OCI-LY3 (cell line): ENCODE data around the gene KHDRBS1.
A peak's percentile ranks its signal among the peaks of the same experiment; 100 is the strongest.

Source experiments
- H2AFZ ChIP-seq: fragments of 200-600, 300-600 bp; shearing (Covaris generic); 2 replicates; pipeline ENCODE4 v1.6.0; 2014; ENCODE audit warnings: antibody characterized with exemption, low read depth, low read length
- H3K27ac ChIP-seq: fragments of 200-600, 300-600 bp; sonication (generic); 2 replicates; pipeline ENCODE4 v1.5.1; 2014; ENCODE audit warnings: mild to moderate bottlenecking, low read length, moderate library complexity, mixed read lengths
- H3K27me3 ChIP-seq: fragments of 200-600, 300-600 bp; sonication (generic); 2 replicates; pipeline ENCODE4 v1.6.1; 2014; ENCODE audit warnings: low read depth, low read length, mixed read lengths
- H3K36me3 ChIP-seq: fragments of 200-600, 300-600 bp; sonication (generic); replicated peaks from 2 replicates; pipeline ENCODE3; 2014; ENCODE audit warnings: low read depth, low read length, mixed read lengths
- H3K4me1 ChIP-seq: fragments of 300-600, 200-600 bp; sonication (generic); 2 replicates; pipeline ENCODE4 v1.6.1; 2014; ENCODE audit warnings: low read length, mixed read lengths
- H3K4me2 ChIP-seq: fragments of 200-600, 300-600 bp; sonication (generic); 2 replicates; pipeline ENCODE4 v1.6.1; 2014; ENCODE audit warnings: low read length, mixed read lengths
- H3K4me3 ChIP-seq: fragments of 300-600, 200-600 bp; sonication (generic); 2 replicates; pipeline ENCODE4 v1.5.1; 2014; ENCODE audit warnings: antibody characterized with exemption, mild to moderate bottlenecking, low read length, moderate library complexity
- H3K79me2 ChIP-seq: fragments of 300-600, 200-600 bp; shearing (Covaris generic); 2 replicates; pipeline ENCODE4 v1.6.1; 2014; ENCODE audit warnings: mild to moderate bottlenecking, low read length, mixed read lengths
- H3K9ac ChIP-seq: fragments of 300-600, 200-600 bp; shearing (Covaris generic); 2 replicates; pipeline ENCODE4 v1.6.0; 2014; ENCODE audit warnings: mild to moderate bottlenecking, low read length, moderate library complexity
- H3K9me3 ChIP-seq: fragments of 200-600, 300-600 bp; shearing (Covaris generic); 2 replicates; pipeline ENCODE4 v1.6.1; 2014; ENCODE audit warnings: low read length, mixed read lengths; ENCODE audit not compliant: insufficient read depth
- H4K20me1 ChIP-seq: fragments of 200-600, 300-600 bp; sonication (generic); 2 replicates; pipeline ENCODE4 v1.6.1; 2016; ENCODE audit warnings: low read length, mixed read lengths; ENCODE audit not compliant: insufficient read depth
- EZH2phosphoT487 ChIP-seq: fragments of 200-600 bp; shearing (Covaris generic); IDR thresholded peaks from 2 replicates; pipeline ENCODE4 v1.6.1; 2018; ENCODE audit warnings: antibody characterized with exemption, mixed run types, low read depth
- TF ChIP-seq, protein P1 (sequence below): fragments of 200-600, 300-600 bp; sonication (generic); IDR thresholded peaks from 2 replicates; pipeline ENCODE4 v1.5.1; 2014; ENCODE audit warnings: antibody characterized with exemption, low read length, low read depth

The KHDRBS1 gene

DNA sequence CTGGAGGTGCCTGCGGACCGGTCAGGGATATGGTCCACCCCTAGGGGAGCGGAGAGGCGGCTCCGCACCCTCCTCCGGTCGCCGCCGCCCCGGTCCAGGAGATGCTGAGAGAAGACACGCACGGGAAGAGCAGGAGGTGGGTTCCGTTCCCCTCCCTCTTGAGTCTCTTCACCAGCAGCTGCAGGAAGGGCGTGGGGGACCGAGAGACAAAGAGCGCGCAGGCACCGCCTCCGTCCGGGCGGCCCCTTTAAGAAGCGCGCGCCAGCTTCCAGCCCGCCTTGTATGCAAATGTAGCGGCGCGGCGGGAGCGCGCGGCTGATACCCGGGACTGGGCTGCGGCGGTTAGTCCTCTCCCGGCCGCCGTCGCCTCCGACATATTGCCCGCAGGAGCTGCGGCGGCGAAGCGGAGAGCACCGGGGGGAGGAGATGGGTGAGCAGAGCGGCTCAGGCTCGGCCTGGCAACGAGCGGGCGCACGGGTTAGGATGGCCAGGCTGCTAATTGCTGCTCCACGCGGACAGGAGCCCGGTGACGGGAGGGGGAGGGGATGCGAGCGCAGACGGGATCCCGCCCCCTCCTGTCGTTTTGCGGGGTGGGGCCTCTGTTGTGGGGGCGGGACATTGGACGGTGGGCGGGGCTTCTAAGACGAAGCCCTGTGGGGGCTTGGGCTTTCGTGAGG is 59.1 kb downstream of the KHDRBS1 start, which contains the start of gene TMEM39B:
Gene TMEM39B (plus strand): TSS at position 318 of the 677 bp plus-strand sequence. CDS start 109 bp downstream, at position 427.
- peaks cover 6% of the 10 kb centered on the region; the same call in 1 of the 2 replicates for H3K4me1 ChIP-seq
- H3K27me3 ChIP-seq: 0 out of 2 replicates have a peak, but pooled peaks cover 4% of the 10 kb centered on the region
- peaks cover 12% of the 10 kb centered on the region for H3K79me2 ChIP-seq
- H2AFZ ChIP-seq: peak within 1 kb of the TSS; percentile 95
- TF ChIP-seq, protein P1, sequence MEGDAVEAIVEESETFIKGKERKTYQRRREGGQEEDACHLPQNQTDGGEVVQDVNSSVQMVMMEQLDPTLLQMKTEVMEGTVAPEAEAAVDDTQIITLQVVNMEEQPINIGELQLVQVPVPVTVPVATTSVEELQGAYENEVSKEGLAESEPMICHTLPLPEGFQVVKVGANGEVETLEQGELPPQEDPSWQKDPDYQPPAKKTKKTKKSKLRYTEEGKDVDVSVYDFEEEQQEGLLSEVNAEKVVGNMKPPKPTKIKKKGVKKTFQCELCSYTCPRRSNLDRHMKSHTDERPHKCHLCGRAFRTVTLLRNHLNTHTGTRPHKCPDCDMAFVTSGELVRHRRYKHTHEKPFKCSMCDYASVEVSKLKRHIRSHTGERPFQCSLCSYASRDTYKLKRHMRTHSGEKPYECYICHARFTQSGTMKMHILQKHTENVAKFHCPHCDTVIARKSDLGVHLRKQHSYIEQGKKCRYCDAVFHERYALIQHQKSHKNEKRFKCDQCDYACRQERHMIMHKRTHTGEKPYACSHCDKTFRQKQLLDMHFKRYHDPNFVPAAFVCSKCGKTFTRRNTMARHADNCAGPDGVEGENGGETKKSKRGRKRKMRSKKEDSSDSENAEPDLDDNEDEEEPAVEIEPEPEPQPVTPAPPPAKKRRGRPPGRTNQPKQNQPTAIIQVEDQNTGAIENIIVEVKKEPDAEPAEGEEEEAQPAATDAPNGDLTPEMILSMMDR: no peak
- no peak for TF ChIP-seq EZH2phosphoT487
- H4K20me1 ChIP-seq: no peaks in the 10 kb centered on the region
- peaks cover 2% of the 10 kb centered on the region for H3K36me3 ChIP-seq
- peak within 1 kb of the TSS; percentile 96 for H3K4me3 ChIP-seq
- peak within 1 kb of the TSS; percentile 88 for H3K27ac ChIP-seq
- peak within 1 kb of the TSS; percentile 83 for H3K9ac ChIP-seq
- H3K9me3 ChIP-seq: no peaks in the 10 kb centered on the region
- H3K4me2 ChIP-seq: peak within 1 kb of the TSS; percentile 95

DNA sequence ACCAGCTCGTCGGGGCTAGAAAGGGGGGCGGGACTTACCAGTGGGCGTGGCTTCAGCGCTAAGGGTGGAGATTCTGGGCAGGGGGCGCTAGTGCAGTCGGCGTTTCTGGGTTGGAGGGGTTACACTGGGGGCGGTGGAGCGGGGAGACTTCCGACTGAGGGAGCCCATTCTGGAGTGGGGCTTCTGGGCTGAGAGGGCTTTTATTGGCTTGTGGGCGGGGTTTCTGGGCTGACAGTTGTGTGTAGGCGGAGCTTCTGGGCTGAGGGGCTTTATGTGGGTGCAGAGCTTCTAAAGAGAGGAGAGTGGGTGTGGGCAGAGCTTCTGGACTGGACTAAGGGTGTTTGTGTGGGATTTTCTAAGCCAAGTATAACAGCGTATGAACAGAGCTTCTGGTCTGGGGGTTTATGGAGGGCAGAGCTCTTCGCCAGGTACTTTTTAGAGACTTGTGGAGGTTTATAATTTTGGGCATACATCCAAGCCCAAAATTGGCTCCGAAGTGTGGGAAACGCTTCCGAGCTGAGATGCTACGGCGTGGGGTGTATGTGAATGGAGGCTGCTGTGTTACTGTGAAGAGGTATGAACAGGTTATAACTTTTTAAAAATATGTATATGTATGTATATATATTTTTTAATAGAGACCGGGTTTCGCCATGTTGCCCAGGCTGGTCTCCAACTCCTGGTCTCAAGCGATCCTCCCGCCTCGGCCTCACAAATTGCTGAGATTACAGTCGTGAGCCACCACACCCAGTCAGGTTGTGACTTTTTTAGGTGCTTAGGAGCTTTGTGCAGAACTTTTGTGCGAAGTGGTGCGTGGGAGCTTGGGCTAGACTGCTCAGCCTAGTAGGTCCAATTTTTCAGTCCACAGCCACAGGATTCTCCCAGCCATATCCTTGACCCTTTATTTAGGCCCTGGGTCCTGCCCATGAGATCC is 59.9 kb downstream of the KHDRBS1 start:
- H2AFZ ChIP-seq: peak overlapping the region; percentile 95; the same call in 1 of the 2 replicates

DNA sequence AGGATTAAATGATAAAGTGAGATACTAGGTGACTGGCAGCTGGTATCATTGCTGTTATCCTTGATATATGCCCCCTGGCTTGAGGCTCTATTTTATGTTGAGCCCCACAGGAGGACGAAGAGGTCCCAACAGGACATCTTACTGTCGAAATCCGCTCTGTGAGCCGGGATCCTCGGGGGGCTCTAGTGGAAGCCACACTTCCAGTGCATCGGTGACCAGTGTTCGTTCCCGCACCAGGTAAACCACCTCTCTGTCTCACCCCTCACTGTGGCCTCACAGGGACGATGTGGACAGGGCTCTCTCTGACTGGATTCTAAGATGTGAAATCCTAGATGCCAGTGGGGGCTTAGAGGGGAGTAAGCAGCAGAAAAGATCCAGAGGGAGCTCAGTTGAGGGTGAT is 61.2 kb downstream of the KHDRBS1 start:
- TF ChIP-seq, protein P1: no peak
- TF ChIP-seq EZH2phosphoT487: no peak
- Histone ChIP-seq H3K4me1 (peaks cover 6% of the 10 kb centered on the region; the same call in 1 of the 2 replicates), H2AFZ (no peak overlapping the region), H3K9me3 (no peaks in the 10 kb centered on the region), H3K27me3 (no peaks in the 10 kb centered on the region), H4K20me1 (no peaks in the 10 kb centered on the region), H3K4me2 (no peak overlapping the region), H3K9ac (no peak overlapping the region), H3K27ac (no peak overlapping the region), H3K36me3 (peaks cover 2% of the 10 kb centered on the region), H3K79me2 (peaks cover 12% of the 10 kb centered on the region), H3K4me3 (no peak overlapping the region)

More for the DNA sequence above, 59.9 kb downstream of the KHDRBS1 start:
- Histone ChIP-seq H3K4me3 (peak overlapping the region; percentile 96), H4K20me1 (no peaks in the 10 kb centered on the region), H3K9me3 (no peaks in the 10 kb centered on the region), H3K27ac (peak overlapping the region; percentile 88), H3K4me1 (peaks cover 6% of the 10 kb centered on the region; the same call in 1 of the 2 replicates), H3K79me2 (peaks cover 12% of the 10 kb centered on the region), H3K9ac (peak overlapping the region; percentile 83), H3K36me3 (peaks cover 2% of the 10 kb centered on the region), H3K4me2 (peak overlapping the region; percentile 68), H3K27me3 (0 out of 2 replicates have a peak, but pooled peaks cover 4% of the 10 kb centered on the region)
- TF ChIP-seq, protein P1: peak; percentile 21
- no peak for TF ChIP-seq EZH2phosphoT487
